GM10847 (cell line): ENCODE results near the gene ARHGAP22.

Source experiments
- POLR2A ChIP-seq: IDR thresholded peaks from 2 replicates; pipeline ENCODE4 v1.6.1; 2011; ENCODE audit not compliant: insufficient read length; ENCODE audit errors: extremely low read depth

ARHGAP22 gene

DNA sequence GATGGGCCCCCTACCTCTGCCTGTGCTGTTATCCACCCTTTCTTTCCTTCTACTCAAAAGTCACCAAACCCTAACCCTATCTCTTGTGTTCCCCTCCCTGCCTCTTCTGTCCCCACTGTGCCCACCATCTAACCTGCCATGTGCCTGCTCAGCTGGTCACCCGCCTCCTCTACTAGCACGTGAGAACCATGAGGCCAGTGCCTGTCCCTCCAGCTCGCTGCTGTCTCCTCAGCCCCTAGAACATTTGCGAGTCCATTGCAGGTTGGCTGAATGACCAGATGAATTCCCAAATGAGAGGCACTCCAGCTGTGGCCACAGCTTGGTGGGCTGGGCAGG, 129.0 kb downstream of the ARHGAP22 start:
- TF ChIP-seq POLR2A: no peak

DNA sequence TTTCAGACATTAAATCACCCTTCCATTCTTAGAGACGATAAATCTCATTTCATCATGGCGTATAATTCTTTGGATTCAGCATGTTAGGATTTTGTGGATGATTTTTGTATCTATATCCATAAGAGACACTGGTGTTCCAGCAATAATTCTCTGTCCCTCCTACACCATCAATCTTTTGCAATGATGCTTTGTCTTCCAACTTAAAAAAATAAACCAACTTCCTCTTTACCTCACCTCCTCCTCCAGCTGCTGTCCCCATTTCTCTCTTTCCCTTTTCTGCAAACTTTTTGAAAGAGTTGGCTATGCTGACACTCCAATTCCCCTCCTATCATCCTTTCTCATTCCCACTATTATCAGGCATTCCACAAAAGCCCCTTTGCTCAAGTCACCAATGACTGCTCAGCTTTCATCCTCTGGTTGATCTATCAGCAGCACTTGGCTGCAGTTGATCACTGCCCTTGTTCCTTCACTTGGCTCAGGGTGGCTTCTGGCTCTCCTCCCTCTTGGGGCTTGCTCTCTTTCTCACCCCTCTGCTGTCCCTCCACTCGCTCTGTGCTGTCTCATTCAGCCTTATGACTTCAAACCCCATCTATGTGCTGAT, 130.0 kb downstream of the ARHGAP22 start:
- no peak for TF ChIP-seq POLR2A

DNA sequence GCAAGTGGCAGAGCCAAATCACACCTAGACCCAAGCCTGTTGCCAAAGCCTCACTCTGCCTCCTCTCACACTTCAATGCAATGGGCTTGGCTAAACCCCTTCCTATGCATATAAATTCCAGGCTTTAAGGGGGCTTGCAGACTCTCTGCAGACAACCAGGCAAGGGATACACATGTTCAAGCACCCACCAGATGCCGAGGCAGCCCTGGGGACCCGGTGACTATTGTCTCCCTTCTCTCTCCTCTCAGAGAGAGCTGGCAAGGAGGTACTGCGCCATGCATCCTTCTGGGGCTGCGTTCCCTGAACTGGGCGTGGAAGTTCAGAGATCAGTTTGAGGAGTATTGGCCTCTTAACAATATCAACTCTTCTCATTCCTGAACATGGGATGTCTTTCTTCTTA, 131.2 kb downstream of the ARHGAP22 start:
- TF ChIP-seq POLR2A: no peak

DNA sequence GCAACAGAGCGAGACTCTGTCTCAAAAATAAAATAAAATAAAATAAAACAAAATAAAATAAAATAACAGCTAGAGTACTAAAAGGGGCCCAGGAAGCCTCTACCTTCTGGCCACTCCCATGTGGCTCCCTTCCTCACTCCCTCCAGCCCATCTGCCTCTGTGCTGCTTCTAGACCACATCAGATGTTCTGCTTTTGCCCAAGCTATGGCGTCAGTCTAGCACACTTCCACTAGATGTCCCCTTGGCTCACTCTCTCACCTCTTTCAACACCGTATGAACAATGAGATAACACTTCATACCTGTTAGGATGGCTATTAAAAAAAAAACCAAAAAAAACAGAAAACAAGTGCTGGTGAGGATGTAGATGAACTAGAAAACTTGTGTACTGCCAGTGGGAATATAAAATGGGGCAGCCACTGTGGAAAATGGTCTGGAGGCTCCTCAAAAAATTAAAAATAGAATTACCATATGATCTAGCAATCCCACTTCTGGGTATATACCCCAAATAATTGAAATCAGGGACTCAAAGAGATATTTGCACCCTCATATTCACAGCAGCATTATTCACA, 132.3 kb downstream of the ARHGAP22 start:
- no peak for TF ChIP-seq POLR2A

DNA sequence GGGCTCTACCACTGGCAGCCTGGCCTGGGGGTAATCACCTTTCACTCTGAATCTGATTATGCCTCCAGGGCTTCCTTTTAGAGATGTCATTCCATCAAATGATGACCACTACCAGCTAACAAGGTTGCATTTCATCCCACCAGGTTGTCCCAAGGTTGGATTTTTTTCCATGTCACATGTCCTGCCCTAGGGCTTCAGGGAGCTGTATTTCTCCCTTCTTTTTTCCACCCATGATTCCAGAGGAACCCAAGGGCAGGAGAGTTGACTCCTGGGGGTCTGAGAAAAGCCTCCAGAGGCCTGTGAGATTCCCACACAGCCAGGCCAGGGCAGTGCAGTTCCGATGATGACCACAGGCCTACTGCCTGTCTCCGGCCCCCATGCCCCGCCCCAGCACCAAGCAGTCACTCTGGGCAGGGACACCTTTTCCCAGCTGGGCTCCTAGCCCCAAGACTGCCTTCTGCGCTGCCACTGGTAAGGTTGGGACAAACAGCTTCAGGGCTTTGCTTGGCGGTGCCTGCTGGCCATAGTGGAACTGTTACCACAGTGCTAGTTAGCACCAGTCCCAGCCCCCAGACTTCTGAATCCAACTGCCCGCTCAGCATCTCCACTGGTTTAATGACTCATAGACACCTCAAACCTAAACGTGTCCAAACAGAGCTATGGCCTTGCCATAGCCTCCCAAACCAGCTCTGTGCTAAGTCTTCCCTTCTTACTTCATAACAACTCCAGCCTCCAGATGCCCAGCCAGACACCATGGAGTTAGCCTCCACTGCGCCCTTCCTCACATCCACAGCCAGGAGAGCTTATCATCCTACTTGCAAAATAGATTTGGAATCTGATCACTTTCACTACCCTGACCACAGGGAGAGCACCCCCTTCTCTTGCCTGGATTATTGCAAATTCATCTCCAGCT, 133.7 kb downstream of the ARHGAP22 start:
- no peak for TF ChIP-seq POLR2A

DNA sequence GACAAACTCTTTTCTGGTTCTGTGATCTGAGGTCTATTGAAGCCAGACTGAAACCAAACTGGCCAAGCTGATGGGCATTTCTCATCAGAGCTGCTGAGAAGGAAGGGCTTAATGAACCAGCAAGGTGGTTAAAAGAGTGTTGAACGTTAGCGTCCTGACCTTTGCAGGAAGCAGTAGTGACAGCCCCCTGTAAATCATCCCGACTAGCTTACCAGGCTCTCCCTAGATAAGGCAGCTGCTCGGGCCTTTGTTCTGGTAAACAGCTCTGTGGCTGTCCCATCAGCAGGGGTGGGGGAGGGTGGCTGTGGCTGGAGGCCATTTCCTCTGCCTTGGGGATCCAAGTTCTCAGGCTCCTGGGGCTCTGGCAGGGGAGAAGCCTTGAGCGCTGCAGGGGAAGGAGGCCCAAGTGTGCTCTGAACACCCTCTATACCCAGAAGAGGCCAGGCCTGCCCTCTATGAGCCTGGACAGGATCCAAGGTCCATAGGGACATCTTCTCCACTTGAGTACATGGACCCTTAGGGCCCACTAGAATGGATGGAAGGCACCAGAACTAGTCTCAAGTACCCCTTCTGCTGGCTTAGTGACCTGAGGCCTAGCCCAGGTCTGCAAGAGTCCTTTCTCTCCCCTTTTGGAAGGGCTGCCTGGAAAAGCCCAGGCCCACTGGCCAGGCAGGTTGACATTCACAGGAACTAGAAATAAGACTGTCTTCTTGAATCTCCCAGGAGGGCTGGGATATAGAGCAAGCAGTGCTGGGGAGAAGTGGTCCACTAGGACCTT, 134.6 kb downstream of the ARHGAP22 start:
- no peak for TF ChIP-seq POLR2A

DNA sequence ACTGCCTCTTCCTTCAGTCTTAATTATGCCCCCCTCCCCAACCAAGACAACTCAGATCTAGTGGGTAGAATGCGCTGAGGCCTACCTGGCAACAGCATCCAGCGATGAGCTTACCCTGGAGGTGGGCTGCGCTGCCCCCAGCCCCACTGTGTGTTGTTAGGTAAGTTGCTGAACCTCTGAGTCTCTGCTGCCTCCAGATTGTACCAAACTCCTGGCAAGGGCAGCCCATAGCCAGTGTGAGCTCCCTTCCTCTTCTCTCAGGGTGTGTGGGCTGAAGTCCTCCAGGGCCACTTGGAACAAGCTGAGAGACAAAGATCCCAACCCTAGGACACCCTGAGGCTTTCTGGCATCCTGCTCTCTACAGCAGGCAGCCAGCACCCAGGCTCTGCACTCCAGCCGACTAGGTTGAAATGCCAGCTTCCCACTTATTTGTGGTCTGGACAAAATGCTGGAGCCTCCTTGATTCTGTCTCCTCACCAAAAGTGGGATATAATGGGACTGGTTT, 135.3 kb downstream of the ARHGAP22 start:
- no peak for TF ChIP-seq POLR2A

DNA sequence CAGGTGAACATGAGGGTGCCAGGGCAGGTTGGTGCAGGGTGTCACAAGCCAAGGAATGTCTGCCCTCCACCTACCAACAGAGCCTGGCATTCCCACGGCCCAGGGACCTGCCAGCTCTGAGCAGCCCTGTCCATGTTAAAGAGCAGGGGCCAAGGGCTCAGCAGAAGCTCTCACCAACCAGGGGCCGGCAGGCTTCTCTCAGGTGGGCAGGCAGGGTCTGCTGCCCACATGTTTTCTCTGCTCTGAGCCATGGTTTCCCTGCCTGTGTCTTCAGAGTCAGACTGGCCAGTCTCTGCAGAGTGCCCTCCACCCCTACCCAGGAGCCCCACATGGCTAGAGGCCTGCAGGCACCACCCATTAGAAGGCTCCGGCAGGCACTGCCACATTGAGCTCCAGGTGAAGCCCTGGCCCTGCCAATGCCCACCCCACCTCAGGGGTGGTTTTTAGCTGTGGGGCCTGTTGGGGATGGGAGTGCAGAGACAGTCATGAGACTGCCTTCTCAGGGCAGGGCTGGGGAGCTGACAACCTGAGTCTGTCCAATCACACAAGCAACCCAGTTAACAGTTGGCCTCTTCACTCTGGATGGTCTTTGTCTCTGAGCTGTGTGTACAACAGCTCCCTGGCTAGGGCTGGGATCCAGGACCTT, 135.9 kb downstream of the ARHGAP22 start:
- no peak for TF ChIP-seq POLR2A

DNA sequence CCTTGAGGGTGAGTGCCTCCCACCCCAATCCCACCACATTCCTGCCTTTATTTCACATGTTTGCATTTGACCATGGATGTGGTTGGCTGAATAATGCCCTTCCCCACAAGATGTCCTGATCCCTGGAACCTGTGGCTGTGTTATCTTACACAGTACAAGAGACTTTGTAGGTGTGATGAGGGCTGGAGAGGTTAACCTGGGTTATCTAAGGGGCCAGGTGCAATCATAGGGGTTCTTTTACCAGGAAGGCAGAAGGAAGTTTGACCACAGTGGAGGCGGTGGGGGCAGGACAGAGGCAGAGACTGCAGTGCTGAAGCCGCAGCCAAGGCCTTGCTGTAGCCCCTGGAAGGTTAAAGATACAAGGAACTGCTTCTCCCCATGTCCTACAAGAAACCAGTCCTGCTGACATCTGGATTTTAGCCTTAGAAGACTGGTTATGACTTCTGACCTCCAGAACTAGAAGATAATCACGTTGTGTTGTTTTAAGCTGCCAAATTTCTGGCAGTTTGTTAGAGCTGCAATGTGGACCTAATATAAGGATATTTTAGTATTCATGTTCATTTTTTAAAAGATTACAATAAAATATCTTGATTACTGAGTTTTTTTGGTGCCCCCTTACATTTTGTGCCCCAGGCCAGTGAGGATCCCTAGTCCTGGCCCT, 136.6 kb downstream of the ARHGAP22 start:
- TF ChIP-seq POLR2A: no peak

DNA sequence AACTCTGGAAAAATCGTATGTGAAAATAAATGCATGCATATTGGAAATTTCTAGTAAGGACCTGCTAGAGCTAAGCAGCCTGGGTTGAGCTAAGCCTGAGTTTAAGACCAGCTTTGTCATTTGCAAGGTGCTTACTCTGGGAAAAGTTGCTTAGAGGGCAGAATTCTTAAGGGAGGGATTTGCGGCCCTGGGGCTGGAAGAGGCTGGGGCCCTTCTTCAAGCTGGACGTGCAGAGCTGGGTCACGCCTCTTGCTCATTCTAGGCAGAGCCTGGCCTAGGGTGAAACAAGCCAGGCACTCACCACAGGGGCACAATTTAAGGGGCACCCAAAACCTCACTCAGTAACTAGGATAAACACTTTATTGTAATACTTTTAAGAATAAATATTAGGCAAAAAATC, 137.2 kb downstream of the ARHGAP22 start:
- no peak for TF ChIP-seq POLR2A

DNA sequence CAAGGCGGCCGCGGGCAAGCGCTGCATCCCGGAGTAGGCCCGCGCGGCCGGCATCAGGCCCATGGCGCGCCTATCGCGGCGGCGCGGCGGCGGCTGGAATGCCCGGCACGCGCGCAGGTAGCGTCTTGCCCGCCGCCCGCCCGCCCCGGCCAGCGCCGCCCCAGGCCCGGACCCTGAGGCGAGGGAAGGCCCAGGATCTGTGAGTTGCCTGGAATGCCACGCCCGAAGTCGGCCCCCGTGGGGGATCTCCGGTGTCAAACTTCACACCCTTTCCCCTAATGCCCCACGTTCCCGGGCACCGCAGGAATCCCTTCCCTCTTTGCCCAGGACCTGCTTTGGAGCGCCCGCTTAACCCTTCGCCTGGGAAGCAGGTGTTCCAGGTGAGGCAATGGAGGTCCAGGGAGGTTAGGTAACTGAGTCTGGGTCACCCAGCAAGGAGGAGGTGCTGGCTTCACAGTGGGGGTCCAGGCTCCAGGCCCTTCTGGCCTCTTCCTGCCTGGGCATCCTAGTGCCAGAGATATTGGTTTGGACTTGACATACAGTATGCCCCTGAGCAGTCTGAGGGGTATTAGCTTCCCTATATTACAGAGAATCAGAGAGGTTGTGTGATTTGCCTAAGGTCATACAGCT, 138.1 kb downstream of the ARHGAP22 start:
- no peak for TF ChIP-seq POLR2A

DNA sequence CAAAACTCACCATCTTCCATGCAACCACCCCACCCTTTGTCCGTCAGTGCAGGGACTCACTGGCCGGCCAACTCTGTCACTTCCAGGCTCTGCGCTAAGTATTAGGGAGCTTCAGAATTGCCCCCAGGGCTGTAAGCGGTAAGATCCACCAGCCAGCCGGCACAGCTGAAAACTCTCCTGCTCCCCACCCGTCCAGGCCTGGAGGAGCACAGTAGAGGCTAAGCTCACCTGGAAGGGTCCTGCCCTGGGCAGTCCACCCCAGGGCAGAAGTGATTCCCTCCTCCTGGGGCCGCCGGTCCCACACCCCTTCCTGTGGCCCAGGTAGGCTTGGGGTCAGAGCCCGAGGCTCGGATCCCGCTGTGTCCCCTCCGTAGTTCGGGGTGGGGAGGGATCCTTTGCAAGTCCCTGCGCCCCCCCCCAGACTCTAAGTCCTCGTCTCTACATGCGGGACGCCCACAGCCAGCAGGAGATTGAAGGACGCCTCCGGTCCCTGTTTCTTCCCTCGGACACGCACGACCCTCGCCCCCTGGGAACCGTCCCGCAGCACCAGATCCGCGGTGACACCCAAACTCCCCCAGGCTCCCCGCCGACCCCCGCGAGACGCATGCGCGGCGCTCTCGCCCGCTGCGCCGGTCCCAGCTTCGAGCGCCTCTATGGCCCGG, 138.9 kb downstream of the ARHGAP22 start:
- no peak for TF ChIP-seq POLR2A

DNA sequence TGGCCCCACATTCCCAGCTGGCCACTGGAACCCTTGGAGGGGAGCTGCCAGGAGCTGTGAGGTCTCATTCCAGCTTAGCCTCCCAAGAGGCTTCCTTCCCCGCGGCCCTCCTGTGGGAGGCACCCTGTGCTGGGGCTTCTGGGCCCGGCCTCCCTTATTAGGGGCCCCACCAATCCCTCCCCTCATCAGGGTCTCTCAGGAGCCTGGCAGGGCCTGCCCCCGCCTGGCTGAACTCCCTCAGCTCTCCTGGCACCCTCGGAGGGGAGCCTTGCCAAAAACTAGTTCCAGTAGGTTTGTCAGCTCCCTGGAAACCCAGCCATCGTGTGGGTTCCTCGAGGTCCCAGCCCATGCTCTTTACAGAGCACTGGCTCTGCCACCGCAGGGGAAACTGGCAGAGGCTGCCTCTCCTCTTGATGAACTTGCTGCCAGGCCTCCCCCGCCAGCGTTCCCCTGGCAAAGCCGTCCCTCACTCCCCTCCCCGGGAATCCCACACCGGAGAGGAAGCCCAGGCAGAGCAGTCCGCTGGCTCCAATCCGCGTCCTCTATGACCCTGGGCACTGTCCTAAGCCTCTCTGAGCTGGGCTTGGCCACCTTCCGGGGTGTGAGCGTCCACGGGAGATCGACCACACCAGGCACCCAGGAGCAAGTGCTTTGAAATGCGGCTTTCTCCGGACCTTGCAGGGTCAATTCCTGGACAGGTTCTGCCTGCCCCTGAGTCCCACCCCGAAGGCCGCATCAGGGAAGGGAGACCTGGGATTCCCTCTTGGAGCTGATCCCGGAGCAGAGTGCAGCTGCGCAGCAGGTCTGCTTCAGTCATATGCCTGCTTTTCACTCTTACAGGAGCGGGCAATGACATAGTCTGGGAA, 139.8 kb downstream of the ARHGAP22 start:
- TF ChIP-seq POLR2A: no peak
